GM10248 (cell line): ENCODE measurements around the gene WTAP.
"Not testable (repeated sequence)": the region's sequence is repeated elsewhere in the genome, so short reads cannot be mapped to it uniquely, and the experiment has no call there.

ENCODE experiments used
- CTCF ChIA-PET: fragments of 300-600 bp; sonication (Branson Sonifier 250); formaldehyde crosslinking; extraction: SDS; loops from one replicate; lab custom pipeline; 2021; ENCODE audit warnings: antibody characterized with exemption; lab: Yijun Ruan, JAX
- POLR2A ChIA-PET: fragments of 350-650 bp; sonication (Branson Sonifier 250); formaldehyde crosslinking; extraction: SDS; loops from one replicate; lab custom pipeline; 2020; ENCODE audit warnings: antibody characterized with exemption; lab: Yijun Ruan, JAX
- DNase-seq: peaks from one replicate; pipeline ENCODE4 v3.0.0; 2012; ENCODE audit errors: extremely low spot score
- CTCF ChIP-seq: IDR thresholded peaks from 2 replicates; pipeline ENCODE4 v1.5.1; 2012; ENCODE audit warnings: mild to moderate bottlenecking, low read depth; ENCODE audit errors: extremely low read depth, missing control alignments, control extremely low read depth

The WTAP gene

GRCh38 chr6:159701413-159701999, 25.8 kb upstream of the WTAP start:
- TF ChIP-seq CTCF = no peak
- CTCF ChIA-PET = interaction anchor here (0.9 to 1.4 kb wide), 3 partner anchors 9 to 527 kb away, joined by 3 read pairs; no protein-coding TSS in a partner anchor
- no peak for DNase-seq
- POLR2A ChIA-PET = no interaction called here

- not testable (repeated sequence) for DNase-seq
Measured at GRCh38 chr6:159710603-159711002, 16.7 kb upstream of the WTAP start.

GRCh38 chr6:159712389-159712788, 14.9 kb upstream of the WTAP start:
- CTCF ChIA-PET = interaction anchor here (1.4 to 2.1 kb wide), 2 partner anchors 10 to 21 kb away, joined by 3 to 6 read pairs; no protein-coding TSS in a partner anchor
- DNase-seq, POLR2A ChIA-PET: not testable (repeated sequence)

More at GRCh38 chr6:159710603-159711002, 16.7 kb upstream of the WTAP start:
- CTCF ChIA-PET = interaction anchor here (0.9 to 1.3 kb wide), 3 partner anchors 9 to 16 kb away, joined by 3 read pairs; no protein-coding TSS in a partner anchor
- POLR2A ChIA-PET = not testable (repeated sequence)

- POLR2A ChIA-PET = no interaction called here
- CTCF ChIA-PET = interaction anchor here (0.6 to 2.1 kb wide), 4 partner anchors 11 to 22 kb away, joined by 3 to 6 read pairs (median 3); no protein-coding TSS in a partner anchor
- no peak for TF ChIP-seq CTCF
Measured at GRCh38 chr6:159713984-159714383, 13.3 kb upstream of the WTAP start.

GRCh38 chr6:159714404-159714803, 12.9 kb upstream of the WTAP start:
- ChIA-PET POLR2A (no interaction called here), CTCF (interaction anchor here (0.6 to 2.1 kb wide), 4 partner anchors 12 to 23 kb away, joined by 3 to 6 read pairs (median 3); no protein-coding TSS in a partner anchor)
- no peak for DNase-seq
- TF ChIP-seq CTCF = no peak

More at GRCh38 chr6:159713984-159714383, 13.3 kb upstream of the WTAP start:
- DNase-seq = no peak

- POLR2A ChIA-PET = no interaction called here
- DNase-seq = no peak
Measured at GRCh38 chr6:159715166-159715565, 12.1 kb upstream of the WTAP start.

GRCh38 chr6:159715605-159716004, 11.7 kb upstream of the WTAP start:
- POLR2A ChIA-PET = no interaction called here
- no peak for DNase-seq
- no peak for TF ChIP-seq CTCF
- CTCF ChIA-PET = interaction anchor here (0.6 kb wide), 1 partner anchor 13 kb away, joined by 3 read pairs; no protein-coding TSS in a partner anchor

More at GRCh38 chr6:159715166-159715565, 12.1 kb upstream of the WTAP start:
- TF ChIP-seq CTCF = no peak
- CTCF ChIA-PET = interaction anchor here (0.6 kb wide), 1 partner anchor 12 kb away, joined by 3 read pairs; no protein-coding TSS in a partner anchor
